LNCaP clone FGC (cell line): ENCODE results near the gene ABHD16A.

ENCODE experiments used
- DNase-seq: peaks from one replicate; pipeline ENCODE4 v3.0.0-alpha.2; 2011; ENCODE audit warnings: low read depth
- H3K4me3 ChIP-seq: 2 replicates; pipeline ENCODE4 v1.5.1; 2011; ENCODE audit warnings: mild to moderate bottlenecking, low read depth, low read length, control low read depth
- CTCF ChIP-seq: IDR thresholded peaks from 2 replicates; pipeline ENCODE4 v1.5.1; 2012; ENCODE audit warnings: mild to moderate bottlenecking; ENCODE audit not compliant: control insufficient read depth, insufficient read depth; ENCODE audit errors: extremely low read depth

Gene ABHD16A

GRCh38 chr6:31702819-31703716 lies at the start of gene ABHD16A:
TSS of gene ABHD16A (minus strand) at chr6:31703324. CDS start at chr6:31703281, 43 bp downstream.
- peak; percentile 90 for DNase-seq
- H3K4me3 ChIP-seq = peak within 1 kb of the TSS; percentile 92
- TF ChIP-seq CTCF = no peak

GRCh38 chr6:31752739-31753319 lies 49.7 kb upstream of the ABHD16A start:
- TF ChIP-seq CTCF = no peak
- DNase-seq = no peak
- H3K4me3 ChIP-seq = no peak overlapping the region

GRCh38 chr6:31750411-31751022 lies 47.4 kb upstream of the ABHD16A start:
- no peak for DNase-seq
- TF ChIP-seq CTCF = no peak

GRCh38 chr6:31749301-31750036 lies 46.3 kb upstream of the ABHD16A start:
- no peak overlapping the region for H3K4me3 ChIP-seq
- DNase-seq = no peak
- TF ChIP-seq CTCF = no peak

More at GRCh38 chr6:31750411-31751022, 47.4 kb upstream of the ABHD16A start:
- no peak overlapping the region for H3K4me3 ChIP-seq

- no peak overlapping the region for H3K4me3 ChIP-seq
- no peak for DNase-seq
- no peak for TF ChIP-seq CTCF
These were observed 41.3 kb upstream of the ABHD16A start for GRCh38 chr6:31744422-31744821.

GRCh38 chr6:31742894-31743293 lies 39.8 kb upstream of the ABHD16A start:
- DNase-seq = no peak
- no peak overlapping the region for H3K4me3 ChIP-seq
- no peak for TF ChIP-seq CTCF
